ENCODE measurements around the gene PPP5C.

Gene PPP5C

DNA sequence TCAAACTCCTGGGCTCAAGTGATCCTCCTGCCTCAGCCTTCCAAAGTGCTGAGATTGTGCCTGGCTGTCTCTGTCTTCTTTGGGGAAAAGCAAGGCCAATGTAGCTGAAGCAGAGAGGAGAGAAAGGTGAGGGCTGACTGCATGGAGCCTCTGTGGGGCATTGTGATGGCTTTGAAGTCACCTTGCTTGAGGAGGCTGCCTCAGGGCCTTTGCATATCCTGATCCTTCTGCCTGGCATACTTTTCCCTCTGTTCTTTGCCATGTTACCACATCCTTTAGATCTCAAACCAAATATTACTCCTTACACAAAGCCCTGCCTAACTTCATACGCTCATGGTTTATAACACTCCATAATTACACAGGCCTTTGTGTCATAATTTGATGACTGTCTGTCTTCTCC, 9.4 kb upstream of the PPP5C start:
- DNase-seq (ENCODE audit: low read depth in 2 of 2) = no peak

DNA sequence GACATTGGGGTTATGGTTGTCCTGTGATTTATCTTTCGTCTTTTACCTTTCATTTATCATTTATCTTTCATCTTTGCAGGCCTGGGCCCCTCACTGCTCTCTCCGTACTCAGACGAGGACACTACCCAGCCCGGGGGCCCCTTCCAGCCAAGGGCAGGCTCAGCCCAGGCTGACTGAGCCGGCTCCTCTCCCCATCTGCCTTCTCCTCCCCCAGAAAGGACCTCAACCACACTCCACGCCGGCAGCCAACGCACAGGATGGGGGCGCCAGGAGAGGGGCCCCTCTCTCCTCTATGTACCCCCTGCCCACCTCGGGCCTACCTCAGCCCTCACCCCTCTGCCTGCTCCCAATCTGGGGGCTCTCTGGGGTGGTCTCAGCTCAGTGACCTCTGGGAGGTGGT, 7.4 kb upstream of the PPP5C start:
- no peak for DNase-seq (ENCODE audit: low read depth in 2 of 2)

DNA sequence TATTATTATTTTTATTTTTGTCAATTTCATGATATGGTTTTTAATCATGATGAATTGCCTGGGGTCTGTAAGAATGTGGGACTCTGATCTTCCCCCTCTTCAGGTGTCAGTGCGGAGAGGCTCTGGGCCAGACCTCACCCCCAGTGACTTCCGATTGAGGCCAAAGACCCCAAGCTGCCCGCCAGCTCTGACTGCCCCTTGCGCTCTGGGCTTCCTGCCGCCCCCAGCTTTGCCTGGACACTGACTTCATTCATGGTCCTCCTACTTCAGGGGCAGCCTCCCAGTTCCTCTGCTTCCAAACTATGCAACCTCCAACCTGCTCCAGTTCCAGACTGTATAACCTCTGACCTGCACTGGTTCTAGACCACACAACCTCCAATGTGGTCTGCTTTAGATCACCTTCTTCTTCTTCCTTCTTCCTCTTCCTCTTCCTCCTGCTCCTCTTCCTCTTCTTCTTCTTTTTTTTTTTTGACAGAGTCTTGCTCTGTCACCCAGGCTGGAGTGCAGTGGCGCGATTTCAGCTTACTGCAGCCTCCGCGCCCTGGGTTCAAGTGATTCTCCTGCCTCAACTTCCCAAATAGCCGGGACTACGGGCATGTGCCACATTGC, 6.7 kb upstream of the PPP5C start:
- DNase-seq (ENCODE audit: low read depth in 2 of 2) = no peak

DNA sequence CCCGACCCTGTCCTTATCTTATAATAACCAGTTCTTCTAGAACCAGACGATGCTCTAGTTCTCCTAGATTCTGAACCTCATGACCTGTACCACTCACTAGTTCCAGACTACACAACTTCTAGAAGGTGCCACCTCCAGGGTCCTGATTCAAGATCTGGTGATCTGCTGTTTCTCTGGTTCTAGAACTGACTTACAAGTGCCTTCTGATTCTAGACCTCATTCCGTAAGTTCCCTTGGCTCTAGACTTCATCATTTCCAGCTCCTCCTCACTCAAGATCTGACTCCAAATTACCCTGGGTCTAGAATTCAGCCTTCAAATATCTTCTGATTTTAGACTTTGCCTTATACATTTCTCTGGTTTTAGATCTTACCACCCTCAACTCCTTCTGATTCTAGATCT, 5.0 kb upstream of the PPP5C start:
- DNase-seq (ENCODE audit: low read depth in 2 of 2) = no peak

DNA sequence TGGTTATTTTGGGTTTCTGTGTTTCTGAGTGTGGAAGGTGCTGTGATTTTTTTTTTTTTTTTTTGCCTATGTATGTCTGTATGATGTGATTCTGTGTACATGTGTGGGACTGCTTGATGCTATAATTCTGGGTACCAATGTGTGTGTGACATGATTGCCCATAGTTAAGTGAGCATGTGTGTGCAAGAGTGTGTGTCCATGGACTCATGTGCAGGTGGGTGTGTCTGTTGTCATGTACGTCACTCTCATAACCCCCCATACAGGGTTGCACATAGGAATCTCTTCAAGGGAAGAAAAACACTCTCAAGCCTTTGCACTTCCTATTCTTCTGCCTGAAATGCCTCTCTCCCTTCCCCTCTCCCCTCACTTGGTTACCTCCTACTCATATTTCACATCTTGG, 2.5 kb upstream of the PPP5C start:
- DNase-seq (ENCODE audit: low read depth in 2 of 2) = no peak

DNA sequence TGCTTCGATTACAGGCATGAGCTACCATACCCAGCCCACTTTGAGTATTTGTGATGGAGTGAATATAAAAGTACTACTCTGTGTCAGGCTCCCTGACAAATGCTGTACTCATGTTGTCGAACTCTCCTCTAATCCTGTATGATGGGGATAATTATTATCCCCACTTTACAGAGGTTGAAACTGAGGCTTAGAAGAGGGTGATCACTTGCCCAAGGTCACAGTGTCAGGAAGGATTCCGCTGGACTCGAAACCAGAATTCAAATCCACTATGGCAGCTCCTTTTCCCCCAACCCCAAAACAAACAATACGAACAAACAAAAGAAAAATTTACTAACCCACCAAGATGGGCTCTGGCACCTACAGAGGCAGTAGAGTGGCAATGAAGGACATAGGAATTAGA, 1.7 kb upstream of the PPP5C start:
- DNase-seq (ENCODE audit: low read depth in 2 of 2) = no peak

DNA sequence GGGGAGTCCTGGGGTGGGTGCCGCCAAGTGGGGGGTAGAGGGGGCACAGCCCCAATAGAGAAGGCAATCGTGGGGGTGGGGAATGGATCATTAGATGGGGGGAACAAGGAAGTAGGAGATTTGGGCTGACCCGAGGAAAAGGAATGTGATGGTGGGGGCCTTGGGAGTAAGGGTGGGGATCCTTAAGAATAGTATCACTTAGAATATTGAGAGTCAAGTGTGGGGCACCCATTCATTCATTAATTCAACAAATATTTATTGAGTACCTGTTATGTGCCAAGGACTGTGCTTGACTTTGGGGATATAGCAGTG, 641 bp downstream of the PPP5C start:
- no peak for DNase-seq (ENCODE audit: low read depth in 2 of 2)

DNA sequence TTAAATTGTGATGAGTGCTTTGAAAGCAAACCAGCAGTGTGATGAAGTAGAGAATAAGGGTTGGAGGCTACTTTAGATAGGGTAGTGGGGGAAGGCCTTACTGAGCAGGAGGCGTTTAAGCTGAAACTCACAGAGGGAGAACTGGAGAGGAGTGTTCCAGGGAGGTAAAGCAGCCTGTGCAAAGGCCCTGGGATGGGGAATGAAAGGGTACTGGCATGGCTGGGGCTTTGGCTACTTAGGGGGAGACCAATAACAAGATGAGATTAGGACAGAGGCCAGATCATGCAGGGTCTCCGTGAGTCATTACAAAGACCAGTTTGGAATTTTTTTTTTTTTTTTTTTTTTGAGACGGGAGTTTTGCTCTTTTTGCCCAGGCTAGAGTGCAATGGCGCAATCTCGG, 1.1 kb downstream of the PPP5C start:
- DNase-seq (ENCODE audit: low read depth in 2 of 2) = no peak

DNA sequence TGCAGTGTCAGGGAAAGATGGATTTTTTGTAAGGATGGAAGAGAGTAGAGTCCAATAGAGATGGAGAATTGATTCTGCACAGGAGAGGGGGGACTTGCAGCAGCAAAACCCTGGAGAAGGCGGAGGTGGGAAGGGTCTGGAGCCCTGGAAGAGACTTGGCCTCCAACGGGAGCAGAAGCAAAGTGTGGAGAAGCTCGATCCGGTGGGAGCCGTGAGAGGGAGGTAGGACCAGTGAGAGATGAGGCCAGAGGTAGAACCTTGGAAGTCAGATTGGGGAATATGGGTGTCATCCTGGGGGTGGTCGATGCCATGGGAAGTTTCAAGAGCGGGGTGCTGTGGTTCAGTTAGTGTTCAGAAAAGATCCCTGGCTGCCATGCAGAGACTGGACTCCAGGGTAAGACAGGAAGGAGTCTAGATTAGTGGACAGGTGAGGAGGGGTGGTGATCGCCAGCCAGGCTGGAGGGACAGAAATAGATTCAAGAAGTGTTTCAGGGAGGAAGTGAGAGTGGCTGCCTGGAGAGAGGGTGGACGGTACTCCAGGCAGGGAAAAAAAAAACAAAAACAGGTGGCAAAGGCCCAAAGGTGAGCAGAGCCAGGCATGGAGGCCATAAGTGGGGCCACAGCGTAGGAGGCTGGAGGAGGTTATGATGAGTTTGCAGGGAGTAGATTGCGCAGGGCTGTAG, 2.6 kb downstream of the PPP5C start:
- DNase-seq (ENCODE audit: low read depth in 2 of 2) = no peak

DNA sequence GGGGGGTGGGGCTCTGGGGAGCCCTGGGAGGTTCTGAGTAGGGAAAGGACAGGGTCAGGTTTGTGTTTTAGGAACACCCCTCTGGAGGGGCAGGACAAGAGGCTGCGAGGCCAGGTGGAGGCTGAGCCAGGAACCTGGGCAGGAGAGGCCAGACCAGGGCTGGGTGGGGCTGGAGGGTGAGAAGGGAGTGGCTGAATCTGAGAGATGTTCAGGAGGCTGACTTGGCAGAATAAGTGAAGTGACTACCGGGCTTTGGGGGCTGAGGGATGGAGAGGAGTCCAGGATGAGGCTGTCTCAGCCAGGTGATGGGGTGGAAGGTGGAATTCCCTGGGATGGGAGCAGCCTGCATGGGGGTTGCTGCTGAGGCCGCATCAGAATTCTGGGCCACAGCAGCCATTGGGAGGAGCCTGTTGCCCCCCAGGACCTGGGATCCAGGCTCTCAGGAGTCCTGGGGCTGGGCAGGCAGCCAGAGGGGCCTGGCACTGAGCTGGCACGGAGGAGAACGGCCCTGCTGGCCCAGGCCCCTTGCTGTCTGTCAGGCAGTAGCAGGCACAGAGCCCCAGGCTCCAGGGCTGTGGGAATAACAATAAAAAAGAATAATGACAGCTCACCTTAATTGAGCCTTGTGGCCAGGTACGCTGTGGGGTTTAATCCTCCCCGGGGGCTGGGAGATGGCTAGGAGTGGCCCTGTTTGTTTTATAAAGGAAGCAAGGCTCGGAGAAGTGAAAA, 3.3 kb downstream of the PPP5C start:
- DNase-seq (ENCODE audit: low read depth in 2 of 2) = no peak

DNA sequence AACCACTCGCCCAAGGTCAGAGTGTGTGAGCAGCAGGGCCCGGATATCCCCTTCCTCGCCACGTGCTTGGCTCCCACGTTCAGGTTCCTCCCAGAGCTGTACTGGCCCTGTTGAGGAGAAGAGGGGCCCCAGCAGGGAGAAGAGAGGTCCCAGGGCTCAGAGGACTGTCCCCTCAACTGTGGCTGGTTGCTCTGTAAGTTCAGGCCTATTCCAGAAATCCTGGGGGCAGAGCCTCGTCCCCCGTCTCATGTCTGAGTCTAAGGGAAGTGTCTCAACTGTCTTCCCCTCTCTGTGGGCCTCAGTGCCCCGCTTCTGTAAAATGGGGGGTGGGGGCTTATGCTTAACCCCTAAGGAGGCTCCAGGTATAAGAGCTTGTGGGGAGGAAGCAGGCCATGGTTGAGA, 3.9 kb downstream of the PPP5C start:
- DNase-seq (ENCODE audit: low read depth in 2 of 2) = no peak

DNA sequence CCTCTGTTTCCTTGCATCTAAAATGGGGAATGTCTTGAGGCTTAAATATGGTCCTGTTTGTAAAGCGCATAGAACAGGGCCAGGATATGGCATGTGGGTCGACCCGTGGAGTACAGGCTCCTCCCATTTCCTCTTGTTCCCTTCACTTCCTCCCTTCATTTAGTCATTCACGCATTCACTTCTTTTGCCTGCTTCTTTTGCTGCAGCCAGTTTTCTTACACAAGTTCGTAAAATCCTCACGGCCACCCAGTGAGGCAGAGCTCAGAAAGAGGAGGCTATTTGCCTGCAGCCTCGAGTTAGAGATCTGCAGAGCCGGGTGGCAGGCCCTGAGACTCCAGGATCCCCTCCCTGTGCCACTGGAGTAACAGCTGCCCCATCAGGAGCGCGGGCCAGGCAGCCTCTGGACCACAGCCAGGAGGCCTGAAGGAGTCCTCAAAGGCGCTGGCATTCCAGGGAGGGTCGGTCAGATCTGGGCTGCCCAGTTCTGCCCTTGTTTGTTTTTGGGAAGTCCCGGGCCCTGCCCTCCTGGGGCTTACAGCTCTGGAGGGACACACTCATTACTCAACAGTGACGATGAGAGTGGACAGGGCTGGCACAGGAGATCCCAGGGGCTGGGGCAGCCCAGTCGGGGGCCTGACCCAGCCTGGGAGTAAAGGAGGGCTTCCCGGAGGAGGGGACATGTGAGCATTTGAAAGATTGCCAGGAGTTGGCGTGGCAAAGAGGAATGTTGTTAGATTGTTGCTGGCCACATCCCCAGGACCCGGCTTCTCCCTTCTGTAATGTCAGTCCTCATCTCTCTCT, 4.6 kb downstream of the PPP5C start:
- no peak for DNase-seq (ENCODE audit: low read depth in 2 of 2)

DNA sequence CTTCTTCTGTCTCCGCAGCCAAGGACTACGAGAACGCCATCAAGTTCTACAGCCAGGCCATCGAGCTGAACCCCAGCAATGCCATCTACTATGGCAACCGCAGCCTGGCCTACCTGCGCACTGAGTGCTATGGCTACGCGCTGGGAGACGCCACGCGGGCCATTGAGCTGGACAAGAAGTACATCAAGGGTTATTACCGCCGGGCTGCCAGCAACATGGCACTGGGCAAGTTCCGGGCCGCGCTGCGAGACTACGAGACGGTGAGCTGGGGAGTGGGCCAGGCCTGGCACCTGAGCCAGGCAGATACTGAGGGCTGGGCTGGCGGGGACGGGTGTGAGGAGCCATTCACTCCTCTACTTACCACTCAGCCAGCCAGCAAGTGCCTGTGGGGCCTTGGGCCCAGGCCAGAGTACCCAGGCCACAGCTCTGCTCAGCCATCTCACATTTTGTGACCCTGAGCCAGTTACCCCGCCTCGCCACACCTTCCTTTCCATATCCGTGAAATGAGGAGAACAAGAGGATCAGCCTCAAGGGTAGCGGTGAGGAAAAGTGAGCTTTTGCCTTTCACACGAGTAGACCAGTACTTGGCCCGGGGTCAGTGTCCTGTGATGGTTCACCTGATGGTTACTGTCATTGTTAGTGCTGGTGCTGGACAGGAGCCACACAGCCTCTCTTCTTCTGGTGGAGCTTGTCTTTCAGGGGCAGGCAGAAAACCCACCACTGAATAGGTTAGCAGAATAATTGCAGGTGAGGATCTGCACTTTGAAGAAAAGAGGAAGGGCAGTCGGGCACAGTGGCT, 7.0 kb downstream of the PPP5C start:
- DNase-seq (ENCODE audit: low read depth in 2 of 2) = no peak

DNA sequence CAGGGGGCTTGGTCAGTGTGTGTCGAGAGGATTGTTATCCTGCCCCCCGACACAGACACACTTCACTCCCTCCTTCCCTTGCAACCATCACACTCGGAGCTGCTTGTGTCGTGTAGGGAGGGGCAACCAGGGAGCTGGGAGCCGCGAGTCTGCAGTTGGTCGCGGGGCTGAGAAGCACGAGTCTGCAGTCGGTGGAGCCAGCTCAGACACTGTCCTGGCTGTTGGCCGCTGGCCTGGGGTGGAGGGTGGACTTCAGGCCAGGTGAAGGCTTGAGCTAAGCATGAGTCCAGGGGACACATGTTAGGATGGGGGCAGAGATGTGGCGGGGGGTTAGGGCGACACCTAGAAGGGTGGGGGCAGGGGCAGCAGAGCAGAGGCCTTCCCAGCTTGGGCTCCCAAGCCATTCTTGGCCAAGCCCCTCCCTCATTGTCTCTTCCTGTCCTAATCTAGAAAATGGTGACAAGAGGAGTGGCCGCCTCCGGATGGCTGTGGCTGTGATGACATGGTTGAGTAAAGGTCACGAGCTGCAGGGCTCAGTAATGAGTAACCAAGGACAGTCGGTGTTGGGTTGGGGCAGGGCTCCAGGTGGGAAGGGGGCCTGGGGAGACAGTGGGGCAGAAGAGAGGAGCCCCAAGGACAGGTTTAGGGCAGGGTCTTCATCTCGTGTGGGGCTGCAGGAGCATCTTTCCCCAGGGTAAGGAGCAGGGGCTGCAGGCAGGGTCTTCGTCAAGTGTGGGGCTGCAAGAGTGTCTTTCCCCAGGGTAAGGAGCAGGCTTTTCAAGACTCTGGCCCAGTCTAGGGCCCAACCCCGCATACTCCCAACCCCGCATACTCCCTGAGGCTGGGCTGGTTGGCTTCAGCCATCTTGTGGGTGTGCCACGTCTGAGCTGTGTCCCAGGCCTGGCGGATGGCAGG, 8.6 kb downstream of the PPP5C start:
- no peak for DNase-seq (ENCODE audit: low read depth in 2 of 2)

DNA sequence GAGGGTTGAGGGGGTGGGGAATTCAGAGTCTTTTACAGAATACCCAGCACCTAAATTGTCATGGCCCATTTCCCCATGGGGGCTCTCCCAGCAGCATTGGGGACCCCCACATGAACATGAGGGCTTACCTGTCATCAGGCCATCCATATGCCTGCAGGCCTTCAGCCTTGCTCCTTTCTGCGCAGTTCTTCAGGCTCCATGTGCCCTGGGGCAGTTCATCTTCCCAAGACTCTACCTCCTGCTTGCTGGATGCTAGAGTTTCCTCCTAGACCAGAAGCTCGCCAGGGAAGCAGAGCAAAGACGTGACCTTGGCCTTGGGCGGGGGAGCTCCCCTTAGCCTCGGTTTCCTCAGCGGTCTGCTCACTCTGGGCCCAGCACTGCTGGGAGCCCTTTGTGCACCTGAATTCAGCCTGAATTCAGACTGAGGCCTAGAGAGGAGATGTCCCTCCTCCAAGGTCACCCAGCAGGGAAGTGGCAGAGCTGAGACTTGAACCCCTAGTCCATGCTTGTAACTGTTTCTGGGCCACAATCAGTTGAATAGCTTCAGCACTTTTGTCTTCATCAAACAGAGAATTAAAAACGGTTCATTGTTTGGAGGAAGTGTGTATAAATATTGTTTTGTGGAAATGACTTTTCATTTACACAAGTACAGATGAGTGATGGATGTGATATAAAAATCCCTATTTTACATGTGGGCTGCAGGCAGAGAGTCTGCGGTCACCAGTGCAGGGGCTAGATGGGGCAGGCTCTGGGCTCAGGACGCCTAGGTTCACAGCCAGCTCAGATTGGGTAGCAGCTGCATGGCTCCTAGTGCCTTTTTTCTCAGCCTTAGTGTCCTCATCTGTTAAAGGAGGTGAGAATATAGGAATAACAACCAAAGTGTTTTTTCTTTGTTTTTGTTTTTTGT, 9.5 kb downstream of the PPP5C start:
- DNase-seq (ENCODE audit: low read depth in 2 of 2) = no peak

DNA sequence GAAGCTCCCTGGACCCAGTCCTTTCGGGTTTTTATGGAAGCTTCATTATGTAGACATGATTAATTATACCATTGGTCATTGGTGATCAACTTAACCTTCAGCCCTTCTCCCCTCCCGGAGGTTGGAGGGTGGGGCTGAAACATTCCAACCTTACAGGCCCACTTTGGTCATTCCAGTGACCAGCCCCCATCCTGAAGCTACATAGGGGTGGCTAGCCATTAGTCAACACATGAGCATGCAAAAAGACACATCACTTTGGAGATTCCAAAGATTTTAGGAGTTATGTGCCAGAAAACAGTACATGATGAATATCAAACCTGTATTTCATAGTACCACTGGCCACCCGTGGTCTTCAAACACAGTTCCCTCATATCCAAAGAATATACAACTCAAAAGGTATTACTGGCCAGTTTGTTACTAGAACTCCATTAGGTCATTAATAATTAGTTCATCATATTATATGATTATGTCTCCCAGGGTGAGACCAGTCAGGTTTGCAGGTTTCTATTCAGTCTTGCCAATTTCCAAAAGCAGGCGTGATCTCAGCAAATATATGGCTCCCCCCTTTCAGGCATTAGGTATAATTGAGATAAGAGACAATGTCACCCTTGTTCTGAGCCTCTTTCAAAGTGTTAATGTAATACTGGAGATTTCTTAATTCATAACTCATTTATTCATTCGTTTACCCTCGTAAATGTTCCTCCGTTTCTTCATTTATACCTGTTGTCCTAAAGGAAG, 11.1 kb downstream of the PPP5C start:
- DNase-seq (ENCODE audit: low read depth in 2 of 2) = no peak

DNA sequence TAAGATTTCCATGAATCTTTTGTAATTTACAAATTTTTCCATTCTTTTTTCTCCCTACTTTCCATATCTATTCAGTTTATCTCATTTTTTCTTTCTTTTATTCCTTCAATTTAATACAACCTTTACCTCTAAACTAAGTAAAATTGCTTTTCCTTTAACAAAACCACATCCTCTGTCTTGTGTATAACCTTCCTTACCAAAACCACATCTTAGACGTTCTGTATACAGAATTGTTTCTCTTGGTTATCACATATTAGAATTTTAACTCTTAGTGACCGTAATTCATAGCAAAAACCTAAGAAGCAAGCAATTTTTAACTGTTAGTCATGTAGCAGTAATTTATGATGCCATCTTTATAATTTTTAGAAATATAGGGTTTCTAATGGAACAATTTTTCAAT, 15.0 kb downstream of the PPP5C start:
- DNase-seq (ENCODE audit: low read depth in 2 of 2) = no peak

DNA sequence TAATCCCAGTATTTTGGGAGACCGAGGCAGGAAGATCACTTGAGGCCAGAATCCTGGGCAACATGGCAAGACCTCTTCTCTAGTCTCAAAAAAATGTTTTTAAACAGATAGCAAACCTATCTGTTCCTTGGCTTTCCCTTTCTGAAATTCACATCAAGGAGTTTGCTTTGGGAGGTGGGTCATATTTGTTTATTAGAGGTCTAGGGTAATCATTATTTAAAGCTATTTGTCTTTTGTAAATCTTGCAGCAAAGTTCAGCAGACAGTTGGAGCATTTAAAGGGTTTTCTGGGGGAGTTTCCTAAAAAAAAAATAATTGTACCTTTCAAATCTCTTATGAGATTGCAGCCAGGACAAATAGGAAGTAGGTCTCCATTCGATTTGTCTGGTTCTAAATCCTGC, 17.5 kb downstream of the PPP5C start:
- no peak for DNase-seq (ENCODE audit: low read depth in 2 of 2)

DNA sequence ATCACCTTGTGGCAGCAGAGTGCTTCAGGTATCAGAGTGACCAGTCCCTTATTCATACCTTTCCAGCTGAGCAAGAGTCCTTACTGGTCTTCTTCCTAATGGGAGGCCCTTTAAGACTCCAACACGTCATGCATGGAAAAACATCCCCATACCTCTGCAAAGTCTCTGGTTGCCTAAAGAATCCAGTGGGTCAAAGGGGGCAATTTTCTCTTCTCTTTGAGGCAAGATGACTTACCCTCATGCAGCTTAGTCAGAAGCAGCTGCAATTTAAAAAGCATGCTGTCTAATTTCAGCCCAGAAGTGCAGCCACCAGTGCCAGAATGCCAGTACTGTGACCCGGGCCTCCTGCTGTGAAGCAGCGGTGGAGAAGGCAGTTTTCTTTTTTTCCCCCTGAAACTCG, 18.7 kb downstream of the PPP5C start:
- DNase-seq (ENCODE audit: low read depth in 2 of 2) = no peak
